Suprapubic skin (tissue), 3 donors: ENCODE measurements around the gene MYMX.

Experiments
- POLR2AphosphoS5 ChIP-seq, 3 donors: sonication (generic); formaldehyde crosslinking; IDR thresholded peaks; one replicate each; pipeline ENCODE4 v1.6.1; 2017; ENCODE audit warnings: antibody characterized with exemption in 3 of 3
- TF ChIP-seq, protein P1 (sequence below), 2 donors: fragments of 200-600 bp in 1 of 2; fragments of 450-650 bp in 1 of 2; sonication (generic) in 1 of 2; IDR thresholded peaks; one replicate each; pipeline ENCODE4 v1.5.1; 2016 to 2019; ENCODE audit warnings: antibody characterized with exemption in 2 of 2, mild to moderate bottlenecking in 1 of 2, moderate library complexity in 1 of 2

DNA sequence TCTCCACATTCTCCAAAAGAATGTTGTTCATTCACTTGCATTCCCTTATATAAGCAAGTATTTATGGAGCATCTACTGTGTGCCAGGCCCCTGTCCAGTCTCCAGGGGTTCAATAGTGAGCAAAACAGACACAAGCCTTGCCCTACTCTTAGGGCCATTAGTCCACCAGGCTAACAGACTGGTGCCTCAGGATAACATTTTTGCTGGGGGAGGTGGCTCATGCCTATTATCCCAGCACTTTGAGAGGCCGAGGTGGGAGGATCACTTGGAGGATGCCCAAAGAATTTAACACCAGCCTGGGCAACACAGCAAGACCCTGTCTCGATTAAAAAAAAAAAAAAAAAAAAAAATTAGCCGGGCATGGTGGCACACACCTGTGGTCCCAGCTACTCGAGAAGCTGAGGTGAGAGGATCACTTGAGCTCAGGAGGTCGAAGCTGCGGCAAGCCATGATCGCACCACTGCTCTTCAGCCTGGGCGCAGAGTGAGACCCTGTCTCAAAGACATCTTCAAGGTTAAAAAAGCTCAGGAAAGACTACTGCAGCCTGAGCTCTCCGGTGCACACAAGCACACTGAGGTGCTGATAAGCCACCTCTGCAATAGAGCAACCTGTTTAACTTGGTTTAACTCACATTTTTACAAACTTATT lies 38.2 kb upstream of the MYMX start:
- TF ChIP-seq, protein P1, sequence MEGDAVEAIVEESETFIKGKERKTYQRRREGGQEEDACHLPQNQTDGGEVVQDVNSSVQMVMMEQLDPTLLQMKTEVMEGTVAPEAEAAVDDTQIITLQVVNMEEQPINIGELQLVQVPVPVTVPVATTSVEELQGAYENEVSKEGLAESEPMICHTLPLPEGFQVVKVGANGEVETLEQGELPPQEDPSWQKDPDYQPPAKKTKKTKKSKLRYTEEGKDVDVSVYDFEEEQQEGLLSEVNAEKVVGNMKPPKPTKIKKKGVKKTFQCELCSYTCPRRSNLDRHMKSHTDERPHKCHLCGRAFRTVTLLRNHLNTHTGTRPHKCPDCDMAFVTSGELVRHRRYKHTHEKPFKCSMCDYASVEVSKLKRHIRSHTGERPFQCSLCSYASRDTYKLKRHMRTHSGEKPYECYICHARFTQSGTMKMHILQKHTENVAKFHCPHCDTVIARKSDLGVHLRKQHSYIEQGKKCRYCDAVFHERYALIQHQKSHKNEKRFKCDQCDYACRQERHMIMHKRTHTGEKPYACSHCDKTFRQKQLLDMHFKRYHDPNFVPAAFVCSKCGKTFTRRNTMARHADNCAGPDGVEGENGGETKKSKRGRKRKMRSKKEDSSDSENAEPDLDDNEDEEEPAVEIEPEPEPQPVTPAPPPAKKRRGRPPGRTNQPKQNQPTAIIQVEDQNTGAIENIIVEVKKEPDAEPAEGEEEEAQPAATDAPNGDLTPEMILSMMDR (IDR thresholded peaks at IDR 0.05): no peak
- TF ChIP-seq POLR2AphosphoS5 (IDR thresholded peaks at IDR 0.05): no peak
